ENCODE results near the gene TCEAL9. TPM values are rescaled to one million over a fixed set of nuclear protein-coding genes. Genes with fewer than 3 reads are reported as not detected.

Gene TCEAL9
- total RNA-seq, 4 donors from 2014 or later, result 55.2 to 129 (median 70.8) TPM

GRCh38 chrX:103398421-103398864 is 42.1 kb downstream of the TCEAL9 start:
- ATAC-seq (ENCODE audit: low FRiP score) (no peak), DNase-seq (ENCODE audit: low spot score) (no peak)
- no peak for TF ChIP-seq CTCF (IDR thresholded peaks at IDR 0.05)

- DNase-seq (ENCODE audit: low spot score) (no peak), ATAC-seq (ENCODE audit: low FRiP score) (no peak)
- TF ChIP-seq CTCF (IDR thresholded peaks at IDR 0.05), result no peak
Observed at GRCh38 chrX:103399744-103400143, 43.4 kb downstream of the TCEAL9 start.

- DNase-seq (ENCODE audit: low spot score), result no peak
- TF ChIP-seq CTCF (IDR thresholded peaks at IDR 0.05), result no peak
- ATAC-seq (ENCODE audit: low FRiP score), result no peak
Observed at GRCh38 chrX:103400931-103401330, 44.6 kb downstream of the TCEAL9 start.

GRCh38 chrX:103404231-103405008 is 48.1 kb downstream of the TCEAL9 start:
- DNase-seq (ENCODE audit: low spot score), result peak; percentile 36
- no peak for TF ChIP-seq CTCF (IDR thresholded peaks at IDR 0.05)
- peak; percentile 76 for ATAC-seq (ENCODE audit: low FRiP score)

GRCh38 chrX:103405009-103405333 is 48.7 kb downstream of the TCEAL9 start:
- ATAC-seq (ENCODE audit: low FRiP score) (no peak), DNase-seq (ENCODE audit: low spot score) (no peak)

GRCh38 chrX:103406256-103406655 is 50.0 kb downstream of the TCEAL9 start:
- DNase-seq (ENCODE audit: low spot score) (no peak), ATAC-seq (ENCODE audit: low FRiP score) (no peak)
- TF ChIP-seq CTCF (IDR thresholded peaks at IDR 0.05), result no peak

More at GRCh38 chrX:103405009-103405333, 48.7 kb downstream of the TCEAL9 start:
- no peak for TF ChIP-seq CTCF (IDR thresholded peaks at IDR 0.05)

- no peak for TF ChIP-seq CTCF (IDR thresholded peaks at IDR 0.05)
- DNase-seq (ENCODE audit: low spot score), result no peak
- no peak for ATAC-seq (ENCODE audit: low FRiP score)
Observed at GRCh38 chrX:103407776-103408175, 51.5 kb downstream of the TCEAL9 start.
